ENCODE data around the gene HCK. TPM values are rescaled to one million over a fixed set of nuclear protein-coding genes. Genes with fewer than 3 reads are reported as not detected.

HCK gene
- total RNA-seq, 4 donors from 2014 or later, result 3.0 to 16.9 (median 6.7) TPM

- Histone ChIP-seq H3K36me3 (peaks cover 0 to 56% (median 8%) of the 10 kb centered on the region in 3 donors), H3K27ac (no peak overlapping the region), H3K9me3 (no peaks in the 10 kb centered on the region), H3K27me3 (no peaks in the 10 kb centered on the region), H3K4me1 (no peaks in the 10 kb centered on the region), H3K4me3 (no peak overlapping the region)
- 25 to 93% methylated on average over 2 of the region's 2 CpGs for WGBS, 2 donors
- no peak for DNase-seq
- intact Hi-C loops (cut with DNase I), result no loop called here
- TF ChIP-seq POLR2A (IDR thresholded peaks at IDR 0.05), result no peak
- TF ChIP-seq CTCF (IDR thresholded peaks at IDR 0.05), result no peak
Observed at GRCh38 chr20:32130965-32131364, 78.9 kb downstream of the HCK start.

GRCh38 chr20:32132911-32133549 lies 81.0 kb downstream of the HCK start:
- Histone ChIP-seq H3K9me3 (no peaks in the 10 kb centered on the region), H3K4me3 (no peak overlapping the region), H3K4me1 (no peaks in the 10 kb centered on the region), H3K27me3 (no peaks in the 10 kb centered on the region), H3K36me3 (peaks cover 8 to 69% (median 20%) of the 10 kb centered on the region in 3 donors), H3K27ac (no peak overlapping the region)
- DNase-seq, result no peak
- WGBS, 2 donors, result 93 to 96% methylated on average over 10 of the region's 10 CpGs
- intact Hi-C loops (cut with DNase I), result no loop called here
- TF ChIP-seq POLR2A (IDR thresholded peaks at IDR 0.05), result no peak

GRCh38 chr20:32134026-32134425 lies 82.0 kb downstream of the HCK start:
- no peaks in the 10 kb centered on the region for H3K9me3 ChIP-seq
- DNase-seq, result no peak
- no peak overlapping the region for H3K4me3 ChIP-seq
- H3K27me3 ChIP-seq, result no peaks in the 10 kb centered on the region
- TF ChIP-seq CTCF (IDR thresholded peaks at IDR 0.05) (no peak), POLR2A (IDR thresholded peaks at IDR 0.05) (no peak)
- peaks cover 8 to 75% (median 24%) of the 10 kb centered on the region in 3 donors for H3K36me3 ChIP-seq
- intact Hi-C loops (cut with DNase I), result no loop called here
- H3K27ac ChIP-seq, result no peak overlapping the region
- no peaks in the 10 kb centered on the region for H3K4me1 ChIP-seq
- WGBS, 2 donors, result 89 to 97% methylated on average over 5 of the region's 5 CpGs

GRCh38 chr20:32135983-32136515 lies 84.0 kb downstream of the HCK start:
- intact Hi-C loops (cut with DNase I), result no loop called here
- H3K36me3 ChIP-seq, result peaks cover 8 to 94% (median 39%) of the 10 kb centered on the region in 3 donors
- TF ChIP-seq CTCF (IDR thresholded peaks at IDR 0.05) (no peak), POLR2A (IDR thresholded peaks at IDR 0.05) (no peak)
- no peaks in the 10 kb centered on the region for H3K27me3 ChIP-seq
- DNase-seq, result no peak
- H3K9me3 ChIP-seq, result no peaks in the 10 kb centered on the region
- H3K27ac ChIP-seq, result no peak overlapping the region
- H3K4me3 ChIP-seq, result no peak overlapping the region
- 72 to 84% methylated on average over 3 of the region's 3 CpGs for whole genome bisulfite sequencing, 2 donors
- H3K4me1 ChIP-seq, result no peaks in the 10 kb centered on the region

- no peak for DNase-seq
- Histone ChIP-seq H3K9me3 (no peaks in the 10 kb centered on the region), H3K27me3 (no peaks in the 10 kb centered on the region), H3K27ac (no peak overlapping the region), H3K4me3 (no peak overlapping the region), H3K4me1 (no peaks in the 10 kb centered on the region), H3K36me3 (peaks cover 36 to 98% (median 62%) of the 10 kb centered on the region in 3 donors)
- intact Hi-C loops (cut with DNase I), result no loop called here
- 96 to 97% methylated on average over 8 of the region's 8 CpGs for WGBS, 2 donors
- TF ChIP-seq POLR2A (IDR thresholded peaks at IDR 0.05) (no peak), CTCF (IDR thresholded peaks at IDR 0.05) (no peak)
Observed at GRCh38 chr20:32138921-32139320, 86.9 kb downstream of the HCK start.

Measured in esophagus squamous epithelium (tissue), 5 donors.